GM12864 (cell line): ENCODE measurements around the gene ARSJ.

Source experiments
- DNase-seq: peaks from one replicate; pipeline ENCODE4 v3.0.0-alpha.2; 2011; ENCODE audit warnings: low read depth
- H3K4me3 ChIP-seq: 2 replicates; pipeline ENCODE4 v1.5.1; 2011; ENCODE audit warnings: mild to moderate bottlenecking, low read depth, low read length, control low read depth
- CTCF ChIP-seq: IDR thresholded peaks from 2 replicates; pipeline ENCODE4 v1.5.1; 2011; ENCODE audit warnings: low read depth, mild to moderate bottlenecking, moderate library complexity, low read length, control low read depth, inconsistent platforms; ENCODE audit errors: missing control alignments

Gene ARSJ

DNA sequence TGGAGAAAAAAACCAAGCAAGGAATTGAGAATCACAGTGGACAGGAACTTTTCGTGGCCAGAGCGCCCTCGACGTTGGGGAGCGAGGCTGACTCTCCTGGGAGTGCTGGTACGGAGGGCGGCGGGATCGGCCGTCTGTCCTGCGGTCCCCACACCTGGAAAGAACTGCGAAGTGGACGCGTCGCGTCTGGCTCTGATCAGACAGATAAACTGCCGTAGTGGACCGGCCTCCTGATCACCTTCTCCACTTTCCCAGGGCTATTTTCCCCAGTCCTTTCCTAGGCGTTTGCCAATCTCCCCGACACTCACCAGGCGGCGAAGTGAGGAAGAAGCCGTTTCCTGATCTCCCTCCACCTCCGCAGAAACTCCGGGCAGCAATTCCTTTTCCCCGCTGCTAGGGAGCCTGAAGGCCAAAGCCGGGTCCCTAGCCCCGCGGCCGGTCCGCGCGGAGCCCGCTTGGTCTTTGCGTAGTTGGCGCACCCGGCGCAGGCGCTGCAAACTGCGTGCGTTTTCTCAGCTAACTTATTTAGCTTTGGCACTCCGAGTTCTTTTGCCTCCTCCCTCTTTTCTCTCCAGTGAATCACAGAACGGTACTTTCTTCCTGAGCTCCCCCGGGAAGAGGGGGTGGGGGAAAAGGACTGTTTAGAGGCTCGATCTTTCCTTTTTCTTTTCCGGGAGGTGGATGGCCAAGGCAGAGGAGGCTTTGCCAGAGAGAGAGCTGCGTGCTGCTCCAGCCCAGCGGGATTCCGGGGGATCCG lies at the start of gene ARSJ:
TSS of gene ARSJ (minus strand) at position 500 of the 757 bp plus-strand sequence. CDS start 813 bp downstream, outside the sequence.
- no peak for TF ChIP-seq CTCF
- DNase-seq = no peak
- no peak within 1 kb of the TSS for H3K4me3 ChIP-seq

DNA sequence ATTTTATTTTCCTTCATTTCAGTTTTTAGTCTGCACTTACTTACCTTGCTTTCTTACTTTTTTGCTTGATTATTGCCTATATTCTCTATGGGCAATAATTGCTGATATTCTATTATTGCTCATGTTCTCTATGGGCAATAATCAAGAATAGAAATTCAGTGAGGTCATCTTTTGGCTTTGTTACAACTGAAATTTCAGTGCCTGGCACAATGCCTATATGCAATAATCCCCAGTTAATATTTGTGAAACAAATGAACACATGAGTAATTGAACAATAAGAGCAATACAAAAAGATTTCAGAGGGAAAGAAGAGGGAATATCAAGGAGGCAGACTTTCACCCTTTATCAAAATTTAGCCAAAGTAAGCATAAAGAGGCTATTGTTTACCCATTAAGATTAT lies 48.6 kb upstream of the ARSJ start:
- no peak for DNase-seq
- TF ChIP-seq CTCF = no peak

GRCh38 chr4:114027596-114027995 lies 48.1 kb upstream of the ARSJ start:
- no peak overlapping the region for H3K4me3 ChIP-seq
- DNase-seq = no peak
- TF ChIP-seq CTCF = no peak

More for the DNA sequence above, 48.6 kb upstream of the ARSJ start:
- no peak overlapping the region for H3K4me3 ChIP-seq

DNA sequence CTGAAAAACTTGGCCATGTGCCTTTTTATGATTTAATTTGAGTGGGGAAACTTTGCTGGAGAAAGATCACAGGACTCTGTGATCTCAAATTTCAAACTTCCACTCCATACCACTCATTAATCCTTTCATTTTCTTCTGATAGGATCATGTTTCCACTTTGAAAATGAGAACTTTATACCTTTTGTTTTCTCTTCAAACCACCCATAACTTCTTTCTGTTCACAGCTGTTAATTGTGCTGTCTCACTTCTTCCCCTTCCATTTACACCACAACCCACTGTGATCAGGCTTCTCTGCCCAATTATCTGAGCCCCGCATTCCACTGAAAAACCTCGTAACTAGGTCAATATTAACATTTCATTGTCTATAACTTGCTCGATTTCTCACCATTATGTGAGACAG lies 47.0 kb upstream of the ARSJ start:
- no peak for DNase-seq
- no peak for TF ChIP-seq CTCF
- no peak overlapping the region for H3K4me3 ChIP-seq

- H3K4me3 ChIP-seq = no peak overlapping the region
- DNase-seq = no peak
- TF ChIP-seq CTCF = no peak
Measured at GRCh38 chr4:114025176-114025777, 45.8 kb upstream of the ARSJ start.

DNA sequence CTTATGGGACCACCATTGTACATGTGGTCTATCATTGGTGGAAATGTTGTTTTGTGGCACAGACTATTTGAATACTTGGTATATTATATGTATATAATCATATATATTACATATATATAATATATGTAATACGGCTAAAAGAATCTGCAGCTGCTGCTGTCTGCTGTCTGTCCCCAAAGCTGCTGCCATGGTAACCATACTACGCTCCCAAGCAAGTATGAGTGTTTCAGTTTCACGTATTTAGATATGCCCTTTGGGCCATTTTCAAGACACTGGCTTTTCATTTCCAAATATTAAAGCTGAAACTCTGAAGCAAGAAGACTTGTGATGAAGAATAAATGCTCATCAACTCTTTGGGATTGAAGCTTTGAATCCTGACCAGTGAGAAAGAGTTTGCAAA lies 42.0 kb upstream of the ARSJ start:
- no peak for TF ChIP-seq CTCF
- no peak for DNase-seq
- H3K4me3 ChIP-seq = no peak overlapping the region

DNA sequence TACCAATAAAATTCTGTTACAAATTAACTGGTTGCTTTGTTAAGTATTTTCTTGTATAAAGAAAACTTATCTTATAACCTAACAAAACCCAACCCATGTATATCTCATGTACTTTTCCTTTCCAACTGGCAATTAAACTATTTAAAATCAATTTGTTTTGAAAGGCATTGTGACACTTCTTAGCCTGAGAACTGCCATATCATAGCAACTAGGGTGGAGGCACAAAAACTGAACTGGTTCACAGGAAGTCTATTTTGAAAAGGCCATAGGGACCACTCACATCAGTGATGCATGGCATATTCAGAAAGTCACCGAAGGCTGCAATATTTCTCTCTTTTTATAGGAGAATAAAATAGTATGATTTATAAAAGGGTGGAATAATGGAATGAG lies 40.5 kb upstream of the ARSJ start:
- no peak overlapping the region for H3K4me3 ChIP-seq
- DNase-seq = no peak
- no peak for TF ChIP-seq CTCF
